LoVo (cell line): ENCODE data around the gene TSPAN6.

Experiments
- DNase-seq: peaks from one replicate; pipeline ENCODE4 v3.0.0-alpha.2; 2016; ENCODE audit warnings: low spot score

Gene TSPAN6

DNA sequence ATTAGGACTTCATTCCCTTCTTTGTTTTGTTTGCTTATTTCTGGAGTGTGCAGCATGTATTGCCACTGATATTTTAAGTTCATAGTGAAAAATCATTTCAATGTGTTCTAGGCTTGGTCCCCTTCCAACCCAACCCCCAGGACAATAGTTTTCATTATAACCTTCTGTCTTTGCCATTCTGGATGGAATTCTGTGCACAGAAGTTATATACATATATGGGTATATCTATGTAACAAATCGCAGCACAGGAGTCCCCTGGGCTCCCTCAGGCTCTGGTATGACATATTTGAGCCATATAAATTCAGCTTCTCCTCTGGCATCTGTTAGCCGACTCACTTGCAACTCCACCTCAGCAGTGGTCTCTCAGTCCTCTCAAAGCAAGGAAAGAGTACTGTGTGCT lies 52.0 kb downstream of the TSPAN6 start, which contains the start of gene TNMD:
Gene TNMD, plus strand, starts transcription at position 326 of the 400 bp plus-strand sequence. CDS start 83 bp downstream, outside the sequence.
- DNase-seq: no peak
